Measurements from ENCODE around the gene ZNF385D.

ZNF385D gene

DNA sequence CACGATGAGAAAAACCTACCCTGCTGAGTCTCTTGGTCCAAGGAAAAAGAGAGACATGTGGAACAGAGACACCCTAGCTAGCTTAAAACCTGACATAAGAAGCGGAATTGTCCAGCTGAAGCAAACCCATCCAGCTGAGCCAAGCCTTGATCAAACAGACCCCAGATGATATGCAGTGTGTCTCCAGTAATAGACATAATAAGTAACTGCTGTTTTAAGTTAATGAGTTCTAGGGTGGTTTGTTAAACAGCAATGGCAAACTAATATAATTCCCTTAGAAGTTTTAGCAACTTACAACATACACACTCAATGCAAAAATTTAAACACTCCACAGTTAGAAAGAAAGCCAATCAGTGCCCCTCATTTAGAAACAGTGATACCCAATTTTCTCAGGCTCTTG, 26.8 kb upstream of the ZNF385D start:
- DNase-seq = no peak
- no peaks in the 10 kb centered on the region for H3K27me3 Mint-ChIP-seq
- H3K36me3 Mint-ChIP-seq (ENCODE audit: low read depth) = no peaks in the 10 kb centered on the region
- no peaks in the 10 kb centered on the region for H3K4me1 Mint-ChIP-seq (ENCODE audit: low read depth)
- no peak overlapping the region for H3K27ac Mint-ChIP-seq
- H3K9me3 Mint-ChIP-seq = peaks cover 12% of the 10 kb centered on the region
- H3K4me3 Mint-ChIP-seq = no peak overlapping the region

DNA sequence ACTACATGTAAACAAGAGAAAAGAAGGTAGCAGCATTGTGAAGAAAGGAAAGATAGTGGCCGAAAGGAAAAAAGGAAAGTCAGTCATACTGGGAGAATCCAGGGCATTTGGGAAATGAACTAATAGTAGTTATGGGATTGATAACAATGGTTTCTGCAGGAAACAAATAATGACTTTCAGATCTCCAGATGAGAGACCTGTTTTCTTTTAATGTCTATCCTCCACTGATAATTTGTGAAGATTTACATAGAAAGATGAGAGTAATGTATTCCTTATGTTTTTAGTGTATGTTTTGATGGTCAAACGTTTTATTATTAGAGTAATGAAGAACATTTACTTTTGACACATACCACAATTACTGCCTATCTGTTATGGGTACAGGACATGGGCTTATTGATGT, 15.0 kb upstream of the ZNF385D start:
- no peaks in the 10 kb centered on the region for H3K27me3 Mint-ChIP-seq
- H3K9me3 Mint-ChIP-seq = peaks cover 22% of the 10 kb centered on the region
- H3K4me1 Mint-ChIP-seq (ENCODE audit: low read depth) = no peaks in the 10 kb centered on the region
- H3K4me3 Mint-ChIP-seq = no peak overlapping the region
- DNase-seq = no peak
- H3K36me3 Mint-ChIP-seq (ENCODE audit: low read depth) = no peaks in the 10 kb centered on the region
- no peak overlapping the region for H3K27ac Mint-ChIP-seq

DNA sequence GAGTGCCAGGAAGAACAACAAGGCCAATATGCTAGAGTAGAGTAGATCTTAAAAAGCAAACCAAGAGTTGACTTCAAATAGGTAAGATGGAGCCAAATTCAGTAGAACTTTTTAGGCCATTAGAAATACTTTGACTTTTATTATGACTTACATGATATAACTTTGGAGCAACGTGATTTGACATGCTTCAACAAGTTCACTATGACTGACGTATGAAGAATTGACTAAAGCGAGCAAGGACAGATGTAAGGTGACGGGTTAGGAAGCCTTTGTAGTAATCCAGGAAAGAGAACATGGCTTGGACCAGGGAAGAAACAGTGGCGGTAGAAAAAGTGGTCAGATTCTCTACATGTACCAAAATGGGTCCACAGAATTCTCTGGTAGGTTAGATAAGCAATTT, 4.9 kb upstream of the ZNF385D start:
- no peak overlapping the region for H3K4me3 Mint-ChIP-seq
- no peaks in the 10 kb centered on the region for H3K4me1 Mint-ChIP-seq (ENCODE audit: low read depth)
- H3K9me3 Mint-ChIP-seq = peaks cover 2% of the 10 kb centered on the region
- no peak overlapping the region for H3K27ac Mint-ChIP-seq
- no peaks in the 10 kb centered on the region for H3K36me3 Mint-ChIP-seq (ENCODE audit: low read depth)
- no peak for DNase-seq
- peaks cover under 1% of the 10 kb centered on the region for H3K27me3 Mint-ChIP-seq

DNA sequence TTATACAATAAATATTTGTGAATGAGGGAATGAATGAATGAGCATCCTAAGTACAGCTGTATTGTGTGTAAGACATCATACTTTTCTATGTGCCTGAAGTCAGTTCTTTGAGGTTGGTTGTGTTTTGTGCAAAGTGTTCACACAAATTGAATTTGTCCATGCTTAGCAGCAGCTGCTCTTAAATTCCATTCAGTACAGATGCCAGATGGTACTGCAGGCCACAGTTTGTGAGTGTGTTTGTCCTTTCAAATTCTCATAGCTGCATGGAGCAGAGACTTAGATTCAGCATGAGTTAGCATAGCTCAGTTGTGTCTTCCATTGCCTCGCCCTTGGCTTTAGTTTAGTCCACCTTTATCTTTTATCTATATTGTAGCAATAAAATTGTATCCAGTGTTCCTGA, 3.8 kb upstream of the ZNF385D start:
- Mint-ChIP-seq H3K4me3 (no peak overlapping the region), H3K27me3 (peaks cover 10% of the 10 kb centered on the region), H3K27ac (no peak overlapping the region), H3K9me3 (peaks cover 2% of the 10 kb centered on the region), H3K36me3 (ENCODE audit: low read depth) (no peaks in the 10 kb centered on the region), H3K4me1 (ENCODE audit: low read depth) (no peaks in the 10 kb centered on the region)
- DNase-seq = no peak

DNA sequence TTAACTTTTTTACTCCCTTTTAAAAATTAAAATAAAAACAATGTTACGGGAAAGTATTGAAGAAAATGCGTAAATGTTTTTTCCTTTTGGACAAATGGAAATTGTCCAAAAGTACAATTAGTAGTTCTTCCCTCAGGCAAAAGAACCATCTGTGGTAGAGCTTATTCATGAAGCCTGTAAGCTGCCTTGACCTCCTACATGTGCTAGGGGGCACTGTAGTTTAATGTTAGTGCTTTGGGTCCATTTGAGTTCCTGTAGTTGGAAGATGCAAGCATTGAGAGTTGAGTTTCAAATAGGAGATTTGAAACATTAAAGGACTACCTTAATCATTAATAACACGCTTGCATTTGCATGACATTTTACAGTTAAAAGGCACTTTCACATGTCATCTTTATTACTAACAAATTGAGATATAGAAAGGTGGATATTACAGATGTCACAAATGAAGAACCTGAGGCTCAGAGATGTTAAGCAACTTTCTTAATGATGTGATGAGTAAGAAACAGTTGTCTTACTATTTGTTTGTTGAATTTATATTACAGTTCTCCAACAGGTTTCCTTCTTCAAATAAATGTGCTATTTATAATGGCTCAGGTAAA, 1.8 kb upstream of the ZNF385D start:
- Mint-ChIP-seq H3K9me3 (peaks cover 3% of the 10 kb centered on the region), H3K36me3 (ENCODE audit: low read depth) (no peaks in the 10 kb centered on the region)

DNA sequence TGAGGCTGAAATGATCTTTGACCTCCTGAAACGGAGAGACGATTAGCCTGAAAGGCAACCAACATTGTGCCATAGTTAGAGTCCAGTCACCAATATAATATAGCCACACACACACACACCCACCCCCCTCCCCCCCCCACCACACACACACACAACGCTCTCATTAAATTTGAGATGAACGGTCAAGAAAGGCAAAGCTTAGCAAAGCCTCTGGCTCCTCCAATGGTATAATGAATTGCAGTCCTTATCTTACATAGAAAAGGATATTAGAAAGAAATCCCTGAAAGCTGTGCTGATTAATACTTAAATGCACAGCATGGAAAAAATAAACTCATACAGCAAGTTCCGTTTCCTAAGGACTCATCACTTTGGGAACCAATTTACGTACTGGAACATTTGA, 876 bp upstream of the ZNF385D start:
- Mint-ChIP-seq H3K4me3 (no peak overlapping the region), H3K9me3 (peaks cover 4% of the 10 kb centered on the region), H3K27me3 (peaks cover 10% of the 10 kb centered on the region), H3K36me3 (ENCODE audit: low read depth) (no peaks in the 10 kb centered on the region), H3K27ac (no peak overlapping the region), H3K4me1 (ENCODE audit: low read depth) (no peaks in the 10 kb centered on the region)
- DNase-seq = no peak

More for the DNA sequence above, 1.8 kb upstream of the ZNF385D start:
- peaks cover 10% of the 10 kb centered on the region for H3K27me3 Mint-ChIP-seq
- DNase-seq = no peak
- H3K4me3 Mint-ChIP-seq = no peak overlapping the region
- H3K4me1 Mint-ChIP-seq (ENCODE audit: low read depth) = no peaks in the 10 kb centered on the region
- H3K27ac Mint-ChIP-seq = no peak overlapping the region

GRCh38 chr3:21750080-21750696, 822 bp downstream of the ZNF385D start:
- Mint-ChIP-seq H3K27me3 (peaks cover 10% of the 10 kb centered on the region), H3K4me1 (ENCODE audit: low read depth) (no peaks in the 10 kb centered on the region), H3K27ac (no peak overlapping the region), H3K36me3 (ENCODE audit: low read depth) (no peaks in the 10 kb centered on the region), H3K4me3 (no peak overlapping the region), H3K9me3 (peaks cover 4% of the 10 kb centered on the region)
- no peak for DNase-seq

DNA sequence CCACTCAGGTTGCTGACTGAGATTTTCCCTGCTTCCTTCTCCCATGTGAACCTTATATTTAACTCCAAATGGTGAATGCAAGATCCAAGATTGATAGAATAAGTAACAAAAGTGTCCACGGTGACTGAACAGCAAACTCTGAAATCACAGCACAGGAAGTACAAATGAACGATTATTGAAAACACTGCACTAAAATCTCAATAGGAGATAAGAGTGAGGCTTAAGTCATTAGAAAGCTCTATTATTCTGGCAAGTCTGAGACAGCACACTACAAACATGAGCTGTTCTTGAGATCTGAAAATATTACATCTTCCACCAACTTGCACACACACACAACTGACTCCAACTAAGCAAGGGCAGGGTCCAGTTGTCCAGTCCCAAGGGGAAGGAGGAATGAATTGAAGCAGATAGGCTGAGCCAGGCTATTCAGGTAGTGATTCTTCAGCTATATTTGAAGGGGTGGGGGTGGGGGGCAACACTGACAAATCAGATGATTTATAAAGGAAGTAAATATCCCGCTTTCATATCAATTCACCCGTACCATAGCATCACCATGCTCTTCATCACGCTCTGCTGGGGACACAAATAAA, 2.9 kb downstream of the ZNF385D start:
- DNase-seq = no peak
- H3K27ac Mint-ChIP-seq = no peak overlapping the region
- H3K9me3 Mint-ChIP-seq = peaks cover 5% of the 10 kb centered on the region
- H3K4me1 Mint-ChIP-seq (ENCODE audit: low read depth) = no peaks in the 10 kb centered on the region
- no peak overlapping the region for H3K4me3 Mint-ChIP-seq
- H3K27me3 Mint-ChIP-seq = peaks cover 10% of the 10 kb centered on the region
- H3K36me3 Mint-ChIP-seq (ENCODE audit: low read depth) = no peaks in the 10 kb centered on the region

- H3K27me3 Mint-ChIP-seq = peaks cover 10% of the 10 kb centered on the region
- no peaks in the 10 kb centered on the region for H3K36me3 Mint-ChIP-seq (ENCODE audit: low read depth)
Observed at GRCh38 chr3:21747376-21747775, 3.6 kb downstream of the ZNF385D start.

DNA sequence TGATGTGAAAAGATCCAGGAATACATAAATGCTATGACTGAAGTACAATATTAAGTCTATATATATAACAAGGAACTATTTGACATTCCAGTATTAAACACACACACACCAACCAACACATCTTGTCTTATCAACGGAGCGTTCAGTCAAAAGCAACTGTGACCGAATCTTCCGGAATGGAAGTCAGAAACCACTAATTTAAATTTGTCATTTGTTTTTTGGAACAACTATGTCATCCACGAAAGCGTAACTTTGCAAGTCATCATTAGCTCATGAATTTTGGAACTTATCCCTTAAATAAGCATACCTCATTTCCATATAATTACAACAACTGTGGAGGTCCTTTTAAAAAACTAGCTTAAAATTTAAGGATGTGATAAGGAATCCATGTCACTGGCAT, 5.0 kb downstream of the ZNF385D start:
- Mint-ChIP-seq H3K4me1 (ENCODE audit: low read depth) (no peaks in the 10 kb centered on the region), H3K9me3 (peaks cover 9% of the 10 kb centered on the region), H3K36me3 (ENCODE audit: low read depth) (no peaks in the 10 kb centered on the region), H3K27ac (no peak overlapping the region), H3K4me3 (no peak overlapping the region), H3K27me3 (peaks cover 10% of the 10 kb centered on the region)
- DNase-seq = no peak

More at GRCh38 chr3:21747376-21747775, 3.6 kb downstream of the ZNF385D start:
- Mint-ChIP-seq H3K4me1 (ENCODE audit: low read depth) (no peaks in the 10 kb centered on the region), H3K4me3 (no peak overlapping the region), H3K27ac (no peak overlapping the region), H3K9me3 (peaks cover 7% of the 10 kb centered on the region)
- DNase-seq = no peak

DNA sequence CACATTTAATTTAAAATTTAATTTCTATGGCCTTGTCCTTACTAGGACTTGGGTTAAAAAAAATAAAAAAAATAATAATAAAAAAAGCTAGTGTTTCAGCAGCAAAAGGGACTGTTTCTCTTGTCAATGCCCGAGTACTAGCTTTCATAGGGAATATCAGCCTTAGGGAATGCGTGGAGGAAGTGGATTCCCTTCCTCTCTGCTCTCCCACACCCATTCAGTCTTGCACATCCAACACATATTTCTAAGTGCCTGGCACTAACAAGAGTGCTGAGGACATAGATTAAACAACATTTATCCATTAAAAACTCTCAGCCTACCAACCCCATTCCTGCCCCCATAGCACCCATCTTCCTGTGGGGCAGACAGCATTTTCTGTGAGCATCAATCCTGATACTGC, 6.2 kb downstream of the ZNF385D start:
- no peak overlapping the region for H3K4me3 Mint-ChIP-seq
- no peak overlapping the region for H3K27ac Mint-ChIP-seq

DNA sequence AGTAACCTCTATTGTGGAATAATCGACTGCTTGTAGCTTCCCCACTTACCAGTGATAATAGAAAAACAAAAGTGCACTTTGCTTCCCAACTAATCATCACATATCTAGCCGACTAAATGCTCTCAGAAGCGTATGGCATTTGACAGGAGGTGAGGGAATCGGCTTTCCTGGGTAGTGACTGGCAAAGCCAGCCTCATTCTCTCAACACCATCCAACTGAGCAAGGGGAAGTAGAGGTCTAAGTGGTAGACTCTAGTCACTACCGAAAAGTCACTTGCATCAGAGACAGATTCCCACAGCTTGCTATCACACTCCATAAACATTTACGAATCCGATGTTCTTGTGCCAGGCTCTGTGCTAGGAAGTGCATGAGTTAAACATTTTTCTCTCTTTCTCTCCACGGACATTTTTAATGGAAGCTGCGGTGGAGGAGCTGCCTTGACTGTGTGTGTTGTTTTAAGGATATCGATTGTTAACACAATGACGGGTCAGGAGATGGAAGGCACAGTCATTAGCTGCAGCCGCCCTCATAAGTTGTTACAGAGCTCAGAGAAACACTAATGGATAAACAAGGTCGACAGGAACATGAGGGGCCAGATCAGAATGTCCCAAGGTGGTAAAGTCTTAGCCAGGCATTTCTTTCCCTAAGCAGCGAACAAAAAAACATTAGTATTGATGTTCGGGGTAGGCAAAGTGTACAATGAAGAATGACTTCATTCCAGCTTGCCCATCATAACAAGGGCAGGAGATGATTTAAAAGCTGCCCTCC, 11.9 kb downstream of the ZNF385D start:
- no peaks in the 10 kb centered on the region for H3K36me3 Mint-ChIP-seq (ENCODE audit: low read depth)

More for the DNA sequence above, 6.2 kb downstream of the ZNF385D start:
- Mint-ChIP-seq H3K9me3 (peaks cover 10% of the 10 kb centered on the region), H3K4me1 (ENCODE audit: low read depth) (no peaks in the 10 kb centered on the region), H3K36me3 (ENCODE audit: low read depth) (no peaks in the 10 kb centered on the region), H3K27me3 (no peaks in the 10 kb centered on the region)
- DNase-seq = no peak

GRCh38 chr3:21738283-21738682, 12.7 kb downstream of the ZNF385D start:
- no peak overlapping the region for H3K4me3 Mint-ChIP-seq

More for the DNA sequence above, 11.9 kb downstream of the ZNF385D start:
- no peaks in the 10 kb centered on the region for H3K27me3 Mint-ChIP-seq
- no peaks in the 10 kb centered on the region for H3K4me1 Mint-ChIP-seq (ENCODE audit: low read depth)
- H3K9me3 Mint-ChIP-seq = peaks cover 14% of the 10 kb centered on the region
- no peak overlapping the region for H3K27ac Mint-ChIP-seq
- H3K4me3 Mint-ChIP-seq = no peak overlapping the region
- no peak for DNase-seq

GRCh38 chr3:21734746-21735145, 16.3 kb downstream of the ZNF385D start:
- Mint-ChIP-seq H3K9me3 (peaks cover 24% of the 10 kb centered on the region), H3K27me3 (no peaks in the 10 kb centered on the region), H3K4me1 (ENCODE audit: low read depth) (no peaks in the 10 kb centered on the region), H3K36me3 (ENCODE audit: low read depth) (no peaks in the 10 kb centered on the region), H3K4me3 (no peak overlapping the region), H3K27ac (no peak overlapping the region)
- no peak for DNase-seq

More at GRCh38 chr3:21738283-21738682, 12.7 kb downstream of the ZNF385D start:
- Mint-ChIP-seq H3K4me1 (ENCODE audit: low read depth) (no peaks in the 10 kb centered on the region), H3K27ac (no peak overlapping the region), H3K36me3 (ENCODE audit: low read depth) (no peaks in the 10 kb centered on the region), H3K27me3 (no peaks in the 10 kb centered on the region), H3K9me3 (peaks cover 14% of the 10 kb centered on the region)
- DNase-seq = no peak
